CD4-positive, alpha-beta T cell treated with Interferon alpha-2 for 1 hour (primary cell): Measurements from ENCODE around the gene COL13A1.

Experiments used
- DNase-seq, 2 donors: peaks; one replicate each; pipeline ENCODE4 v3.0.0-alpha.2; 2020 to 2022

The COL13A1 gene

GRCh38 chr10:69870591-69870990, 68.9 kb downstream of the COL13A1 start:
- no peak for DNase-seq

GRCh38 chr10:69871074-69871473, 69.4 kb downstream of the COL13A1 start:
- no peak for DNase-seq

- no peak for DNase-seq
These were observed 70.6 kb downstream of the COL13A1 start for GRCh38 chr10:69872323-69872722.

GRCh38 chr10:69873135-69873639, 71.5 kb downstream of the COL13A1 start:
- DNase-seq = no peak

- DNase-seq = no peak
These were observed 72.7 kb downstream of the COL13A1 start for GRCh38 chr10:69874449-69874848.

GRCh38 chr10:69875856-69876255, 74.2 kb downstream of the COL13A1 start:
- DNase-seq = no peak

GRCh38 chr10:69876286-69876685, 74.6 kb downstream of the COL13A1 start:
- no peak for DNase-seq

GRCh38 chr10:69876931-69877330, 75.2 kb downstream of the COL13A1 start:
- no peak for DNase-seq

GRCh38 chr10:69878038-69878437, 76.3 kb downstream of the COL13A1 start:
- no peak for DNase-seq

- no peak for DNase-seq
These were observed 77.2 kb downstream of the COL13A1 start for GRCh38 chr10:69878951-69879350.

- no peak for DNase-seq
These were observed 78.0 kb downstream of the COL13A1 start for GRCh38 chr10:69879634-69880257.

GRCh38 chr10:69880301-69881081, 78.8 kb downstream of the COL13A1 start:
- DNase-seq = no peak

- DNase-seq = no peak
These were observed 79.5 kb downstream of the COL13A1 start for GRCh38 chr10:69881202-69881601.

- no peak for DNase-seq
These were observed 81.8 kb downstream of the COL13A1 start for GRCh38 chr10:69883310-69884023.

- no peak for DNase-seq
These were observed 82.3 kb downstream of the COL13A1 start for GRCh38 chr10:69884024-69884367.

GRCh38 chr10:69884686-69885085, 83.0 kb downstream of the COL13A1 start:
- DNase-seq = no peak

GRCh38 chr10:69885379-69886013, 83.8 kb downstream of the COL13A1 start:
- no peak for DNase-seq

- no peak for DNase-seq
These were observed 87.3 kb downstream of the COL13A1 start for GRCh38 chr10:69888882-69889584.

GRCh38 chr10:69890065-69890847, 88.5 kb downstream of the COL13A1 start:
- no peak for DNase-seq

GRCh38 chr10:69891057-69891617, 89.4 kb downstream of the COL13A1 start:
- no peak for DNase-seq

GRCh38 chr10:69892406-69892805, 90.7 kb downstream of the COL13A1 start:
- no peak for DNase-seq
